ENCODE measurements around the gene PRKAR1A.
"Not testable (repeated sequence)": the region's sequence is repeated elsewhere in the genome, so short reads cannot be mapped to it uniquely, and the experiment has no call there.

PRKAR1A gene

GRCh38 chr17:68581863-68582645 lies 69.8 kb downstream of the PRKAR1A start:
- no peak for DNase-seq

GRCh38 chr17:68582867-68583266 lies 70.6 kb downstream of the PRKAR1A start:
- DNase-seq = not testable (repeated sequence)

DNA sequence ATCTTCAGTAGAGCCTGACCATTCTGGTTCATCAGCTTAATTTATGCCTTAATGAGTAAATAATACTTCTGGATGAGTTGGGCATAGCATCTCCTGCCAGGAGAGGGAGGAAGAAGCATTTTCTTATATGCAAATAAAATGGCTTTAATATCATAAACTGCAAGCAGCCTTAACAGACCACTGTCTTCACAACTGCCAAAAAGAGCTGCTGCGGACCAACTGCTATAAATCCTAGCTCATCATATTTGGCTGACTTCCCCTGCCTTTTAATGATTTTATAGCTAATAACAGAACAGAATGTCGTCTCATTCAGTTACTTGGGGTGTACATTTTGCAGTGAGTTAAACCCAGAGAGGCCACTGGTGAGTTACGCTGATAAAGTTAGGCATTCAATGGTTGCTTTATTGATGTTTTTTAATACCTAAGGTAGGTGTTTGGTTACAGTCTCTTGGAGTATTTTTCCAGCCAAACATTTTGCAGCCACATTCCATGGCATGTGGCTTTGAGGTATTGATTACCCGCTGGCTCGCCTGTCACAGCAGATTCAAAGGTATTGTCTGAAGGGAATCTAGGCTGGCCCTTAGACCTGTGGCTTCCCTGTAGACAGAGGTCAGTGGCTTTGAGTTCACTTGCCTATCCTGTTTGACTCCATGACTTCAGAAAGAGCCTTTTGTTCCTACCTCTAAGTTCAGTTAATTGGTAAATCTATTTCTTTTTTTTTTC lies 72.5 kb downstream of the PRKAR1A start:
- no peak for DNase-seq

DNA sequence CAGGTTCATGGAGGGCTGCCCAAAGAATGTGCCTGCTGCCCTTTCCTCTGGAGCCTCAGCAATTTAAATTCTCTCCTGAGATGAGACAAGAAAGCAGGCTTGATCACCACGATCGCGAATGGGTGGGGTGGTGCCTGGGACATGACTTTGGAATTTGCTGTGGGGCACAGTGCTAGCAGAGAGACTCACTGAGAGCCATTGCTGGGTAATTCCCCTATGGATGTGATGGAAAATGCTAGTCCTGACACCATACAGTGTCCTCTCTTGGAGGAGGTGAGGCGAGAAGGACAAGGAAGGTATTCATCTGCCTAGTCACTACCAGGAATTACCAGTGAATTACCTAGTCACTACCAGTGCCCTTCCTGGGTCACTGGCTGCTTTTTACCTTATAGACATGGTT lies 73.4 kb downstream of the PRKAR1A start:
- DNase-seq = no peak

- no peak for DNase-seq
Measured at GRCh38 chr17:68587026-68587425, 74.8 kb downstream of the PRKAR1A start.

DNA sequence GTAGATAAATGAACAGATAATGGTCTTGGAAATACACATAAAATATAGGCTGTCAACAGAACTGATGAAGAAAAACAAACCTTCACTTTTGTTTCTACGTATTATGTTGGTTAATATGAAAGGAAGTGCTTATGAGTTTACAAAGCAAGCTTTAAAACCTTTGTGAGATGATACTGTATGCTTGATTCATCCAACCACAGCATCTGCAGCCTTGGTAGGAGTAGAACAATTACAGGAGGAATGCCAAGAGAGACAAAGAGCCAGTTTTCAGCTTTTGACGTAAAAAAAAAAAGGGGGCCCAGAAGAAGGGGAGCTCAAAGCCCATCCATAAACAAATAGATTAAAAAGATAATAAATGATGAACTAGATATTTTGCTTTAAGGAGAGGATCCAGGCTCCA lies 75.6 kb downstream of the PRKAR1A start:
- no peak for DNase-seq

- DNase-seq = no peak
Measured at GRCh38 chr17:68588362-68588761, 76.1 kb downstream of the PRKAR1A start.

DNA sequence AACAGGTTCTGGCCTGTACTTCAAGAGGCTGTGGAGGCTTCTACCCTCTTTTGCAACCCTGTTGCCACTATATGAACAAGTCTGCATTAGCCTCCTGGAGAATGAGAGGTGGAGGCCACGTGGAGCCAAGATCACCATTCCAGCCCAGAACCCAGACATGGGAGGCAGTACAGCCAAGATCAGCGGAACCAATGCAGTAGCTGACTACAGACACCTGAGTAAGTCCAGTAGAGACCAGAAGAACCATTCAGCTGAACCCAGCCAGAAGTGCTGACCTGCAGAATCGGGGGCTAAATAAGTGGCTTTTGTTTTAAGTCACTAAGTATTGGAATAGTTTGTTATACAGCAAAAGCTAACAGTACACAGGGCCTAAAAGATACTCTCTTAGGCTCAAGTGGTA lies 76.9 kb downstream of the PRKAR1A start:
- no peak for DNase-seq

DNA sequence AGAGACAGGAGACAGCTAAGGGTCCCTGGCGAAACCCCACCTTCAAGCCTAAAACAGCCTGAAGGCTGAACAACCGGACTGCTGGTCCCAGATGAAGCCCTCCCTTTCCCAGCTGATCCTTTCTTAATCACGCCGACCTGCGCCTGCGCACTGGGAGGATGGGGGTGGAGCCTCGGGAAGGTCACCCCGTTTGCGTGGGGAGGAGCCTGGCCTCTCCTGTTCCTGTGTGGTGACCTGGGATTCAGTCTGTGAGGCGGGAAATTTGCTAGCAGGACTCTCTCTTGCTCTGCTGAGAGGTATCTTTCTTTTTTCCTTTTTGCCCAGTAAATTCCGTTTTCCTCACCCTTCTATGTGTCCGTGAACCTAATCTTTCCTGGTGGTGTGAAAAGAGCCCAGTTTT lies 79.4 kb downstream of the PRKAR1A start:
- DNase-seq = no peak

DNA sequence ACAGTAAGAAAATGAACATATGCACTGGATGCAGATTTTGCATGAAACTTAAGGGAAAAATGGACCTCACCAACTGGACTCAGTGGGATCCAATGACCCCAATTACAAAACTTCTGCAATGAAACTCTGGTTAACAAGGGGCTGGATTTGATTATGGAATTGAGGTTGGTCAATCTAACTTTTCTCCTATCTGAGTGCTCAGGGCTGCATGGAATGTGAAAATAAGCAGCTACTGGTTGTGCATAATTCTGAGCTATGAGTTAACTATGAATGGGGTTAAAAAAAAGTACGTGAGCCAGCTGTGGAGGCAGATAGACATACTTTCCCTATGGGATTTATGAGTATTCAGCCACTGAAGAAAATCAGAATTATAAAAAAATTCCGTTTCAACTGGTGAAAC lies 79.8 kb downstream of the PRKAR1A start:
- DNase-seq = no peak

GRCh38 chr17:68592682-68593641 lies 80.7 kb downstream of the PRKAR1A start:
- DNase-seq = no peak

GRCh38 chr17:68594552-68594951 lies 82.3 kb downstream of the PRKAR1A start:
- DNase-seq = no peak

DNA sequence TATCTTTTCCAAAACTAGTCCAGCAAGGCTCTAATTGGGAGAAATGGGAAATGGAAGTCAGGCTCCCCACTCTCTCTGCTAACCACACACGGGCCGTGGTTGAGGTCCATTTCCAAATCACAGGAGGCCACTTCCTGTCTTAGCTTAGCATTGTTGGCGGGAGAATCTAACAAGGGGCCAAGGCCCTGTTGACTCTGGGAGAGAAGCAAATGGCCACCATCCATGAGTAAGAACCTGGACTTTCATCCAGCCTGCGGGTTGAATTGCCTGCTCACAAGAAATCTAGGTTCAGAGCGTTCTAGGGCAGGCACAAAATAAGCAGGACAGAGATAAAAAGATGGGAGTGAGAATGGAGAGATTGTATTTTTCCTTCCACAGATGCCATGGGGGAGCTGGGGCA lies 83.3 kb downstream of the PRKAR1A start:
- DNase-seq = no peak

GRCh38 chr17:68595986-68596385 lies 83.8 kb downstream of the PRKAR1A start:
- DNase-seq = no peak

GRCh38 chr17:68596411-68596945 lies 84.2 kb downstream of the PRKAR1A start:
- DNase-seq = no peak

- no peak for DNase-seq
Measured at GRCh38 chr17:68598074-68598473, 85.8 kb downstream of the PRKAR1A start.

- no peak for DNase-seq
Measured at GRCh38 chr17:68598545-68598961, 86.3 kb downstream of the PRKAR1A start.

GRCh38 chr17:68599091-68599490 lies 86.9 kb downstream of the PRKAR1A start:
- DNase-seq = no peak

DNA sequence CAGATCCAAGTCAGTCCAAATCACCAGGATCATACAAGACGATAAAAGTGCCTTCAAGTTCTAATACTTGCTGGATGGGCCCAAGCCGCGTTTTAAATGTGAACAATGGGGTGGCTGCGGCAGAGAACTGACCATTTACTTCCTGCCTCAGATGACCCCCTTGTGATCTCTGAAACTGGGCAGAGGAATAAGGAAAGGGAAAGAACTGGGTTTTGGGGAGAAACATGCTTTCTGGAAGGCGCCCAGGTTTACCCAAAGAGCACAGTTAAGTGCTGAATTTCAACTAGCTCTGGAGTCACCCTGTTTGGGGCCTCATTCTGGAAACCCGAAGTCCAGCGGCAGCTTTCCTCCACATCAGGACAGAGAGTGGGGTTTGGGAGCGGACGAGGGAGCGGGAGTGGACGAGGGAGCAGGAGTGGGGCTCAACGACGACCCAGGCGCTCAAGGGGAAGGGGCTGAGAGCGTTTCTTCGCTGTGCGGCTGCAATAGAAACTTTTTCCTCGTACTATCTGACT lies 87.4 kb downstream of the PRKAR1A start:
- DNase-seq = no peak

DNA sequence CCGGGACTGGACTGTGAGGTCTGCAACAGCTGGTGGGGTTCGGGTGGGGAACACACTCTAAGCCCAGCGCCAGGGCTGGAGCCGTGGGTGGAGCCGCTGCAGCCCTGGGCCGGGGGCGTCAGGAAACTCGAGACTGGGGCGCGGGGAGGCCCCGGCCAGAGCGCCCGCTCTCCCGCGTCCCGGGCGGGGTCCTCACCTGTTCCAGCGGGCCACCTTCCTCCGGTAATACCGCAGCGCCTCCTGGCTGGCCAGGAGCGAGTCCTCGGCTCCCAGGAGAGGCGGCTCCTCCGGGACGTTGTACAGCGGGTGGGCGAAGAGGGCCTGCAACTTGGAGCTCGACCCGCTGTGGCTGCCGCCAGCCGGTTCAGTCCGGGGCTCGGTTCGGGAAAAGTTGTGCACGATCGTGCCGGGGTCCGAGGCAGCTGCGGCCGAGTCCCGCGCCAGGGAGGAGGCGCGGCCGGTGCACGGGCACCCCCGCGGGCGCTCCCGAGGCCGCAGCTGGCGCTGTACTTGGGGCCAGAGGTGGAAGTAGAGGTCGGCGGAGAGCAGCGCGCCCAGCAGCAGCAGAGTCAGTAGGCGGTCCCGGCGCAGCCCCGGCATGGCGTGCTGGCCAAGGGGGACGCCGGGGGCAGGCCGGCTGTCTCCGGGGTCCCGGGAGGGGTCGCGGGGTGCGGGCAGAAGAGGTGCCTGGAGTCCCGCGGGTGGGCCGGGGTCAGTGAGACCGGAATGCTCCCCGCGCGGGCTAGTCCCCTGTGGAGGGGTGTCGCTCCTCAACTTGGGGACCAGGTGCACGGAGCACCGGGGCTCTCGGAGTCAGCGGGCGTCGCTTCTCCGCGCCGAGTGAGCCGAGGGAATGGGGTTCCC lies 88.1 kb downstream of the PRKAR1A start:
- no peak for DNase-seq

Data from T-helper 1 cell (primary cell).